Suppressor macrophage treated with lipopolysaccharide for 4 hours (primary cell): ENCODE measurements around the gene USP43.
A peak's percentile ranks its signal among the peaks of the same experiment; 100 is the strongest.

Experiments
- DNase-seq: peaks from one replicate; pipeline ENCODE4 v3.0.0-alpha.2; 2020

USP43 gene

GRCh38 chr17:9666461-9667050, 21.2 kb downstream of the USP43 start:
- no peak for DNase-seq

DNA sequence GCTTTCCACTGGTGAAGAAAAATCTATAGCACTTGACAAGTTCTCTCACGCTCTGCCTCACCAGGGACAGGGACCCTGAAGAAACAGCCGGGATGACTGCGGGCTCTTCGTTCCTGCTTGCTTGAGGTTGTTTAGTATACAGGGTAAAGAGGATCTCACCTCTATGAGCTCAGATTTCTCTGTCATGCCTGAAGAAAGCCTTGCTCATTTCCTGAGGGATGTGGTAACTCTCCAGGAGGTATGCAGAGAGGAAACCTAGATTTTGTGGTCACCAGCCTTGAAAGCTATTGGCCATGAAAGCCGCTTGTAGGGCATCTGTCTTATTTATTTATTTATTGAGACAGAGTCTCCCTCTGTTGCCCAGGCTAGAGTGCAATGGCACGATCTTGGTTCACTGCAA, 23.2 kb downstream of the USP43 start:
- no peak for DNase-seq

DNA sequence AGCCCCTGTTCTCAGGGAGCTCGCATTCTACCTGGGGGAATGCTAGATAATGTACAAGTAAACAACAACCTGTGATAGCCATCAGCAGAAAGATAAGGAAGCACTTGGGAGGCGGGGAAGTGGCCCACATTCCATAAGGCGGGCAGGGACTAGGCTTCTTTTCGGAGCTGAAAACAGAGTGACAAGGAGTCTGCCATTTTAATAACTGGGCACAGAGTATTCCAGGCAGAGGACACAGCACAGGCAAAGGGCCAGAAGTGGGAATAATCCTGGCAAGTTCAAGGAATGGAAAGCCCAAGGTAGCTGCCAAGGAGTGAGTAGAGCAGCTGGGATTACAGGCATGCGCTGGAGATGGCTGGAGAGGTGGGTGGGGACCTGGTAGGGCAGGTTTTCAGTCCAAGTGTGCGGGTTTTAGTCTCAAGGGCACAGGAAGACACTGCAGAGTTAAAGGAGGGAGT, 24.3 kb downstream of the USP43 start:
- DNase-seq = no peak

DNA sequence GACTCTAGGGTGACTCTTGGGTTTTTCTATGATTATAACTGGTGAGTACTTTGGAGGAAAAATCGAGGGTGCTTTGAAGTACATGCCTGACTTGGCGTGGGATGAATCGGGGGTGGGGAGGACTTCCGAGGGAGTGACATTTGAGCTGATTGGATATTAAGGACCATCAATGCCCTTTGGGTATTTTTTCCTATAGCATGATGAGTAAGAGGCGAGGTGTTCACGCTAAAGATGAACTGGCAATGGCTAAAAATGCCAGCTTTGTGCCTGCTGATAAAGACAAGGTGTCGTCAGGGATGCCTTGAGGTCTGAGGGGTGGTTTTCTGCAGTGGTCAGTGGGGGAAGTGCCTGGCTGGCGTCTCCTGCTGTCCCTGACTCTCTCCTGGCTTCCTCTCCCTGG, 25.3 kb downstream of the USP43 start:
- no peak for DNase-seq

GRCh38 chr17:9671559-9671958, 26.2 kb downstream of the USP43 start:
- no peak for DNase-seq

DNA sequence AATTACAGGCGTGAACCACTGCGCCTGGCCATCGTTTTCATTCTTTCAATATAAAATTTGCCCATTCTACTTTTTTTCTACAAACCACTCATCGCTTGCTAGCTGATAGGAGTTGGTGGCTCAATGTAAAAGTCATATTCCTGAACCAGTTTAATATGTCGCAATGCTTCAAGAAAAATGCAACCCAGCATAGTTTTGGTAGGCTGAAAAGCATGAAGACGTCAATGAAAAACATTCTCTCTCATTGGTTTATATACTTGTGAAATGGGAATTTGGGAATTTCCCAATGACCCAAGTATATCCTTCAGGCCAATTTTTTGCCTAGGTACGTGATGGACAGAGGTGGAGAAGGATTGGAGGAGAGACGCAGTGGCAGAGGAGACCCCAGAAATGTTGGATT, 26.9 kb downstream of the USP43 start:
- no peak for DNase-seq

- no peak for DNase-seq
Observed at GRCh38 chr17:9672691-9673090, 27.4 kb downstream of the USP43 start.

GRCh38 chr17:9676084-9676483, 30.8 kb downstream of the USP43 start:
- peak; percentile 3 for DNase-seq

DNA sequence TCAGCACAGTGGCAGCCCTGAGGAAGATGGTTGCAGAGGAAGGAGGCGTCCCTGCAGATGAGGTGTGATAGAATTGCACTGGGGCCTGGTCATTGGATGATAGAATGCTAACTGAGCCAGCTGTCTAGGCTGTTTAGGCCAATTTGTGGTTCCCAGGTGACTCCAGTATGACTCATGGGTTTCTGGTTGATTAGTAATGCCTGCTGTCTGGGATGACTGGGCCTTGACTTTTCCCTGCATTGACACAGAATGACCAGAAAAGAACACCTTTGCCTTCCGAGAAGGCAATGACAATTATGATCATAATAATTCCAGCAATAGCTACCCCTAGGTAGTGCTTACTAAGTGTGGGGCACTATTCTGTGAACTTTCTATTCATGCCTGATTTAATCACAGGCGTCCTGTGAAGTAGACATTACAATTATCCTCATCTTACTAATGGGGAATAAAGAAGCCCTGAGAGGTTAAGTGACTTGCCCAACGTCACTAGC, 31.5 kb downstream of the USP43 start:
- no peak for DNase-seq

- no peak for DNase-seq
Observed at GRCh38 chr17:9677411-9677810, 32.1 kb downstream of the USP43 start.

- DNase-seq = no peak
Observed at GRCh38 chr17:9677896-9678295, 32.6 kb downstream of the USP43 start.

- DNase-seq = no peak
Observed at GRCh38 chr17:9684955-9685621, 39.8 kb downstream of the USP43 start.

DNA sequence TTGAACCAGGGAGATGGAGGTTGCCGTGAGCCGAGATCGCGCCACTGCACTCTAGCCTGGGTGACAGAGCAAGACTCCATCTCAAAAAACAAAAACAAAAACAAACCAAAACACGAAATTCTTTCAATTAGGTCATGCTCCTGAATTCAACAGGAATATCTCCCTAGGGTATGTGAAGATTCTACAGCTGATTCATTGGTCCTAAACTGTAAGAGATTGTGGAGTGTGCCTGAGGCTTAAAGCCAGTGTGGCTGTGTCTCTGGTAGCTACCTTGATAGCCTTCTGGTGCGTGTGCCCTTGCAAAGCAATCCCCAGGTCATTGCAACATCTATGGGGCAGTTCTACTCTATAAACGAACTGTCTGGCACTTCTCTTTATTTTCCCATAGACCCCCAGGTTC, 48.4 kb downstream of the USP43 start:
- DNase-seq = no peak

- DNase-seq = no peak
Observed at GRCh38 chr17:9696279-9697044, 51.1 kb downstream of the USP43 start.

- DNase-seq = no peak
Observed at GRCh38 chr17:9700136-9700535, 54.8 kb downstream of the USP43 start.

DNA sequence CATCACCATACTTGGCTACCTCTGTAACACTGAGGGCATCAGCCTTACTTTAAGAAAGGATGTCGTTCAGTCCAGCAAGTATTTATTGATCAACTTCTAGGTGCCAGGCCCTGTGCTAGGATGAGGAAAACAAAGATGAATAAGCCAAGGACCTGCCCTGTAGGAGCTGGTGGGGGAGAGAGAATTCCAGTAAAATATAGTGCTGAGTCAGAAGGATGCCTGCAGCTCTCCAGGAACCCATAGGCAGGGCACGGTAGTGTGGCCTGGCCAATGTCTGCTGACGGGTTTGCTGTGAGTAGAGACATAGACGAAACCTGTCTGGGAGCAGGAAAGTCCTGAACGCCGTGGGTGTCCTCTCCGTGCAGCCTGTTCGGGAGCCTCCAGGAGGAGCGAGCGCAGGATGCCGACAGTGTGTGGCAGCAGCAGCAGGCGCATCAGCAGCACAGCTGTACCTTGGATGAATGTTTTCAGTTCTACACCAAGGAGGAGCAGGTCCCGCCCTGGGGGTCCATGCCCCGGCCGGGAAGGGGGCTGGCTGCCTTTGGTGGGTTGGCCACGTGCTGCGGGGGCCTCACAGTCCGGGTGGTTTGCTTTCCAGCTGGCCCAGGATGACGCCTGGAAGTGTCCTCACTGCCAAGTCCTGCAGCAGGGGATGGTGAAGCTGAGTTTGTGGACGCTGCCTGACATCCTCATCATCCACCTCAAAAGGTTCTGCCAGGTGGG, 55.6 kb downstream of the USP43 start:
- no peak for DNase-seq

DNA sequence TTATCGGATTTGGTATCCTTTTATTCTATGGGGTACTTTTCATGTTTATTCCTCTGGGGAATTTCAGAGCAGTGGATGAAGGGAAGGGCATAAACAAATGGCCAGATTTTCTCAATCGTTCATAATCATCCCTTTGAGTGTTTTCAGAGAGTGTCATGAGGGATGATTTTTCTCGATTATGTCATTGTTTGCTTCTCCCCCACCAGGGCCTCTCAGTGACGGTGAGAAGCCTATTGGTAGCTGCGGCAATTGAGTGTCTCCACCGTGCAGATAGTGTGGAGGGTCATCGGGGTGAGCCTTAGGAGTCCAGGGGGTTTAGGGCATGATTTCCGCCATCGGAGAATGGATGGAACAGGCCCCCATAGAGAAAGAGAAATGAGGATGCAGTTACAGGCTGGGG, 57.2 kb downstream of the USP43 start:
- no peak for DNase-seq

GRCh38 chr17:9702914-9703780, 57.8 kb downstream of the USP43 start:
- DNase-seq = no peak

- DNase-seq = no peak
Observed at GRCh38 chr17:9703781-9704082, 58.4 kb downstream of the USP43 start.

DNA sequence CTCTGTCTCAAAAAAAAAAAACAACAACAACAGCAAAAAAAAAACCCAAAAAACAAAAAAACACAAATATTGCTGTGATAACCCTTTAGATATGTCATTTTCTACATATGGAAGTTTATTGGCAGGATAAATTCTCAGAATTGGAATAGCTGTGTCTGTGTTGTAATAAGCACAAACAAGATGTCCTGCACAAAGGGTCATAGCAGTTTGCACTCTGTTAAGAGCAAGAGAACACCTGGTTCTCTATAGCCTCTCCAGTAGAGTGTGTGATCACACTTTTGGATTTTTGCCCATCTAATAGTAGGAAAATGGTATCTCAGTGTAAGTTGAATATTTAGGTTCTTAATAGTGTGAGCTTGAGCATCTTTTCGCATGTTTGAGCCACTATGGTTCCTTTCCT, 60.4 kb downstream of the USP43 start:
- DNase-seq = no peak

DNA sequence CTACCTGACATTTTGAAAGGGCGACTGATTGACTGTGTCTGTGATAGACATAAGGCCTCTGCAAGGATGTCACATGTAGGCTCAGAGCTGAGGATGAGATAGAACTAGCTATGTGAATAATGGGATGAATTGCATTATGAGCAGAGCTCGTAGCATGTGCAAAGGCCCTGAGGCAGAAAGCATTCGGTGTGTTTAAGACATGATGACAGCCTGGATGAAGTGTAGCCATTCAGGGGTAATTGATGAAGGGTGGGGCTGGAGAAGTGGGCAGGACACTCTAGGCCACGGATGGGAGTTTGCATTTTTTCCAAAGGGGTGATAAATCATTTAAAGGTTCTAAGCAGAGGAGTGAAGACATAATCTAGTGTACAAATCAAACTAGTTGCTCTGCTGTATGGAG, 62.6 kb downstream of the USP43 start:
- DNase-seq = no peak

DNA sequence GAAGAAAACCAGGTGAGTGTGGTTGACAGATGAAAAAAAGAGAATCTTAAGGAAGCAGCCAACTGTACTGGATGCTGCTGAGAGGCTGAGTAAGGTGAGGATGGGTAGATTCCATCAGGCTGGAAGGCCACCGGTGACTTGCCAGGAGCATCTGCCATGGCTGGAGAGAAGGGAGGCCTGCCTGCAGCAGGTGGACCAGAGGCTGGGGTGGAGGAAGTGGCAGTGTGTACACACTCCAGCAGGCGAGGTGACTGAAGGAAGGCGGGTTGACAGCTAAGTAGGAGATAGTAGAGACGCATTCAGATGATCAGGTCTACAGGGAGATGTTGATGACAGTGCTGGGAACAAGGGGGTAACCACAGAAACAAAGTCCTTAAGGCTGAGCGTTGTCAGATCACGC, 69.5 kb downstream of the USP43 start:
- no peak for DNase-seq
